ENCODE data around the gene CCDC91. TPM values are rescaled to one million over a fixed set of nuclear protein-coding genes. Genes with fewer than 3 reads are reported as not detected.

CCDC91 gene
- polyA plus RNA-seq, 1 donor (not counting 4 experiments of a cell fraction or from before 2014, with no cell fraction given): 26.5 TPM

DNA sequence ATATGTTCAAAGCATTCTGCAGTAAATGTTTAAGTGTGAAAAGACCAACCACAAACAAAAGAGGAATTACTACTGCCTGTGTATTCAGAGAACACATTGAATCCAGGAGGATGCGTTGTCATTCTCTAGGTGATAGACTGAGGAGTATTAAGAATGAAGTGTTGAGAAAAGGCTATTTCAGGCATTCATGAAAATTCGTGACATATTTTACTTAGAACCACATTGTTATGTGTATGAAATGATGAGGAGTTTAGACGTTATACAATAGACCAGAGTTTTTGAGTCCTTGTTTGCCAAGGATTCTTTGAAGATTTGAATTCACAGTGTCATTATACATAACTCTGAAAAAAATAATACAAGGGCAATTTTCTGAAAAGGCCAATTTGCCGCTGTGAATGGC is 251.8 kb downstream of the CCDC91 start:
- no peaks in the 10 kb centered on the region for H3K9me1 ChIP-seq (ENCODE audit: control insufficient read depth, extremely low read depth, insufficient read depth, low read length)
- H3K27ac ChIP-seq (ENCODE audit: control insufficient read depth, insufficient read depth, low read length): no peak overlapping the region
- no peak overlapping the region for H3K9ac ChIP-seq (ENCODE audit: control insufficient read depth, extremely low read depth, insufficient read depth, low read length)
- no peak overlapping the region for H3K4me3 ChIP-seq (ENCODE audit: control insufficient read depth in 2 of 3, extremely low read depth in 1 of 3, insufficient read depth in 2 of 3, low read depth in 1 of 3, low read length in 3 of 3)
- dilution Hi-C loops (cut with MboI; ENCODE audit: extremely low pct_ligation_motif_present, low sequenced_read_pairs): no loop called here
- DNase-seq (ENCODE audit: low read depth, low spot score) (no peak), FAIRE-seq (no peak)
- no peaks in the 10 kb centered on the region for H3K79me2 ChIP-seq (ENCODE audit: control insufficient read depth, insufficient read depth, low read length)
- TF ChIP-seq EZH2 (IDR thresholded peaks at IDR 0.05; ENCODE audit: low read length): no peak
- TF ChIP-seq, protein P1, sequence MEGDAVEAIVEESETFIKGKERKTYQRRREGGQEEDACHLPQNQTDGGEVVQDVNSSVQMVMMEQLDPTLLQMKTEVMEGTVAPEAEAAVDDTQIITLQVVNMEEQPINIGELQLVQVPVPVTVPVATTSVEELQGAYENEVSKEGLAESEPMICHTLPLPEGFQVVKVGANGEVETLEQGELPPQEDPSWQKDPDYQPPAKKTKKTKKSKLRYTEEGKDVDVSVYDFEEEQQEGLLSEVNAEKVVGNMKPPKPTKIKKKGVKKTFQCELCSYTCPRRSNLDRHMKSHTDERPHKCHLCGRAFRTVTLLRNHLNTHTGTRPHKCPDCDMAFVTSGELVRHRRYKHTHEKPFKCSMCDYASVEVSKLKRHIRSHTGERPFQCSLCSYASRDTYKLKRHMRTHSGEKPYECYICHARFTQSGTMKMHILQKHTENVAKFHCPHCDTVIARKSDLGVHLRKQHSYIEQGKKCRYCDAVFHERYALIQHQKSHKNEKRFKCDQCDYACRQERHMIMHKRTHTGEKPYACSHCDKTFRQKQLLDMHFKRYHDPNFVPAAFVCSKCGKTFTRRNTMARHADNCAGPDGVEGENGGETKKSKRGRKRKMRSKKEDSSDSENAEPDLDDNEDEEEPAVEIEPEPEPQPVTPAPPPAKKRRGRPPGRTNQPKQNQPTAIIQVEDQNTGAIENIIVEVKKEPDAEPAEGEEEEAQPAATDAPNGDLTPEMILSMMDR (optimal IDR thresholded peaks at IDR 0.05 in 1 of 3, IDR thresholded peaks at IDR 0.05 in 1 of 3, conservative IDR thresholded peaks at IDR 0.05 in 1 of 3; ENCODE audit: extremely low read depth in 1 of 3, insufficient read depth in 2 of 3, low read length in 3 of 3): no peak
- H4K20me1 ChIP-seq (ENCODE audit: control insufficient read depth, extremely low read depth, insufficient read depth, low read length): no peaks in the 10 kb centered on the region
- H3K4me1 ChIP-seq (ENCODE audit: control insufficient read depth, extremely low read depth, insufficient read depth, low read length): no peaks in the 10 kb centered on the region
- no peaks in the 10 kb centered on the region for H3K9me3 ChIP-seq (ENCODE audit: control insufficient read depth, low read depth, low read length)
- H3K27me3 ChIP-seq (ENCODE audit: control insufficient read depth, extremely low read depth, insufficient read depth, low read length): no peaks in the 10 kb centered on the region
- no peak overlapping the region for H2AFZ ChIP-seq (ENCODE audit: control insufficient read depth, low read length)
- H3K36me3 ChIP-seq (ENCODE audit: control insufficient read depth in 2 of 2, extremely low read depth in 1 of 2, insufficient read depth in 2 of 2, low read length in 2 of 2): no peaks in the 10 kb centered on the region
- H3K4me2 ChIP-seq (ENCODE audit: control insufficient read depth, extremely low read depth, insufficient read depth, low read depth, low read length): no peak overlapping the region

DNA sequence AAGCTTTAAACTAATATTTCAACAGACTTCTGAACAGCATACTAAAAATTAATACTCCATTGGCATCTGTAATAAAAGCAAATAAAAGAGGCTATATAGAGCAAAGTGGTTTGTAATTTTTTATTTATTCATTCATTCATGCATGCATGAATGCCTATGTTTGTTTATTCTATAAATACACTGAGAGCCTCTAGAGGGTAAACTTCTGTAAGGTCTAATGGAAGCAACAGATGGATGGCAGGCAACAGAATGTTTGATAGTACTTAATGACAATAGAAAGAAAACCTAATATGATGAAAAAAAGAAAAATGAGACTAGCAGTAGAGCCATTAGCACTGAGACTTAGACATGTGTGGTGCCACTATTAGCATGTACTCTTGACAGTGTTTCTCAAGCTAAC is 253.1 kb downstream of the CCDC91 start:
- Histone ChIP-seq H3K4me2 (ENCODE audit: control insufficient read depth, extremely low read depth, insufficient read depth, low read depth, low read length) (no peak overlapping the region), H3K27me3 (ENCODE audit: control insufficient read depth, extremely low read depth, insufficient read depth, low read length) (no peaks in the 10 kb centered on the region), H3K79me2 (ENCODE audit: control insufficient read depth, insufficient read depth, low read length) (no peaks in the 10 kb centered on the region), H3K27ac (ENCODE audit: control insufficient read depth, insufficient read depth, low read length) (no peak overlapping the region), H3K36me3 (ENCODE audit: control insufficient read depth in 2 of 2, extremely low read depth in 1 of 2, insufficient read depth in 2 of 2, low read length in 2 of 2) (no peaks in the 10 kb centered on the region), H3K4me3 (ENCODE audit: control insufficient read depth in 2 of 3, extremely low read depth in 1 of 3, insufficient read depth in 2 of 3, low read depth in 1 of 3, low read length in 3 of 3) (no peak overlapping the region), H3K9me3 (ENCODE audit: control insufficient read depth, low read depth, low read length) (no peaks in the 10 kb centered on the region), H4K20me1 (ENCODE audit: control insufficient read depth, extremely low read depth, insufficient read depth, low read length) (no peaks in the 10 kb centered on the region), H3K9me1 (ENCODE audit: control insufficient read depth, extremely low read depth, insufficient read depth, low read length) (no peaks in the 10 kb centered on the region), H3K4me1 (ENCODE audit: control insufficient read depth, extremely low read depth, insufficient read depth, low read length) (no peaks in the 10 kb centered on the region), H3K9ac (ENCODE audit: control insufficient read depth, extremely low read depth, insufficient read depth, low read length) (no peak overlapping the region), H2AFZ (ENCODE audit: control insufficient read depth, low read length) (no peak overlapping the region)
- TF ChIP-seq, protein P1 (optimal IDR thresholded peaks at IDR 0.05 in 1 of 3, IDR thresholded peaks at IDR 0.05 in 1 of 3, conservative IDR thresholded peaks at IDR 0.05 in 1 of 3; ENCODE audit: extremely low read depth in 1 of 3, insufficient read depth in 2 of 3, low read length in 3 of 3): no peak
- no peak for TF ChIP-seq EZH2 (IDR thresholded peaks at IDR 0.05; ENCODE audit: low read length)
- no peak for FAIRE-seq
- dilution Hi-C loops (cut with MboI; ENCODE audit: extremely low pct_ligation_motif_present, low sequenced_read_pairs): no loop called here
- DNase-seq (ENCODE audit: low read depth, low spot score): no peak
